HepG2 (cell line): ENCODE data around the gene GPN2.

Experiments
- CTCF ChIP-seq: sonication (generic); formaldehyde crosslinking; IDR thresholded peaks from 2 replicates; pipeline ENCODE4 v1.5.0; 2020; ENCODE audit warnings: mild to moderate bottlenecking, missing genetic modification reagents, moderate library complexity
- ERF ChIP-seq: IDR thresholded peaks from 2 replicates; pipeline ENCODE4 v1.6.1; 2018; ENCODE audit warnings: missing biosample characterization, missing genetic modification reagents
- EZH2 ChIP-seq: conservative IDR thresholded peaks from 2 replicates; pipeline ENCODE4 v1.6.1; 2012; ENCODE audit warnings: mild to moderate bottlenecking, low read depth, low read length, moderate library complexity
- HINFP ChIP-seq: sonication (generic); formaldehyde crosslinking; IDR thresholded peaks from 2 replicates; pipeline ENCODE4 v1.4.0; 2020; ENCODE audit warnings: low read depth, mild to moderate bottlenecking, missing genetic modification reagents
- NFE2 ChIP-seq: sonication (generic); formaldehyde crosslinking; IDR thresholded peaks from 2 replicates; pipeline ENCODE4 v1.4.0; 2020; ENCODE audit warnings: missing genetic modification reagents
- NFKB2 ChIP-seq: sonication (generic); formaldehyde crosslinking; IDR thresholded peaks from 2 replicates; pipeline ENCODE4 v1.4.0; 2020; ENCODE audit warnings: missing genetic modification reagents, borderline replicate concordance
- RBM22 ChIP-seq: fragments of 200-400 bp; formaldehyde crosslinking; optimal IDR thresholded peaks from 2 replicates; pipeline ENCODE3; 2017; ENCODE audit warnings: mild to moderate bottlenecking, low read length, moderate library complexity
- TP53 ChIP-seq: sonication (generic); formaldehyde crosslinking; conservative IDR thresholded peaks from 2 replicates; pipeline ENCODE4 v1.4.0; 2020; ENCODE audit warnings: missing genetic modification reagents
- ZBTB2 ChIP-seq: sonication (generic); formaldehyde crosslinking; IDR thresholded peaks from 2 replicates; pipeline ENCODE4 v1.8.0; 2022; ENCODE audit warnings: low read depth, missing genetic modification reagents
- ZNF143 ChIP-seq: sonication (generic); formaldehyde crosslinking; IDR thresholded peaks from 2 replicates; pipeline ENCODE4 v1.4.0; 2020; ENCODE audit warnings: missing genetic modification reagents
- ZNF24 ChIP-seq: fragments of 450-650 bp; IDR thresholded peaks from 2 replicates; pipeline ENCODE4 v1.6.1; 2017; ENCODE audit warnings: antibody characterized with exemption, mild to moderate bottlenecking
- ZNF251 ChIP-seq: sonication (generic); formaldehyde crosslinking; IDR thresholded peaks from 2 replicates; pipeline ENCODE4 v1.9.0; 2021; ENCODE audit warnings: mild to moderate bottlenecking, missing genetic modification reagents
- ZNF264 ChIP-seq: sonication (generic); formaldehyde crosslinking; IDR thresholded peaks from 2 replicates; pipeline ENCODE4 v1.4.0; 2020; ENCODE audit warnings: missing genetic modification reagents
- ZNF383 ChIP-seq: sonication (generic); formaldehyde crosslinking; IDR thresholded peaks from 2 replicates; pipeline ENCODE4 v1.4.0; 2020; ENCODE audit warnings: missing genetic modification reagents, mild to moderate bottlenecking, borderline replicate concordance

- TF ChIP-seq RBM22, result no peak
- TF ChIP-seq ZNF264, result no peak
- no peak for TF ChIP-seq HINFP (CRISPR knock-in tag)
- TF ChIP-seq ZNF24, result no peak
- TF ChIP-seq ZBTB2, result no peak
- no peak for TF ChIP-seq TP53 (CRISPR knock-in tag)
- no peak for TF ChIP-seq ERF (CRISPR knock-in tag)
- TF ChIP-seq ZNF251 (CRISPR knock-in tag), result no peak
- TF ChIP-seq ZNF143 (CRISPR knock-in tag), result no peak
- no peak for TF ChIP-seq CTCF (CRISPR knock-in tag)
- no peak for TF ChIP-seq ZNF383 (CRISPR knock-in tag)
- TF ChIP-seq NFKB2 (CRISPR knock-in tag), result no peak
- TF ChIP-seq EZH2, result no peak
- TF ChIP-seq NFE2, result no peak
Observed at GRCh38 chr1:26839339-26839722, 50.8 kb downstream of the GPN2 start.
